ENCODE data around the gene KCNJ3.

The KCNJ3 gene

DNA sequence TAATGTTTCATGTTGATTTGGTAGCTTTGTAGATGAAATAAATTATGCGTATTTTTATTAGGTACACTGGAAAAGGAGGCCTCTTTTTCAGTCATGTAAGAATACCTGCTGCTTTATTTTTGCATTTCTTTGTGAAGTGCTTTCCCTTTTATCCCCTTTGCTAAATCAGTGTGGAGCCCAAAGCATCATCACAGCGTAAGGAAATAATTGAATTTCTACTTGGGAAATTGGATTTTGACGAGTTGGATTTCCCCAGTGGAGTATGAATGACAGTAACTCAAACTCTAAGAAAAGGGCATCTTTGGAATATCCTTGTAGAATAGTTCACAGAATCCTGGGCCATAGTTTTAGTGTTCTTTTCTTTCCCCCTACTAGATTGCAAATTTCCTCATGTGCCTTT is 97.2 kb downstream of the KCNJ3 start:
- no peak for DNase-seq (ENCODE audit: extremely low read depth, low read depth)
- TF ChIP-seq, protein P1, sequence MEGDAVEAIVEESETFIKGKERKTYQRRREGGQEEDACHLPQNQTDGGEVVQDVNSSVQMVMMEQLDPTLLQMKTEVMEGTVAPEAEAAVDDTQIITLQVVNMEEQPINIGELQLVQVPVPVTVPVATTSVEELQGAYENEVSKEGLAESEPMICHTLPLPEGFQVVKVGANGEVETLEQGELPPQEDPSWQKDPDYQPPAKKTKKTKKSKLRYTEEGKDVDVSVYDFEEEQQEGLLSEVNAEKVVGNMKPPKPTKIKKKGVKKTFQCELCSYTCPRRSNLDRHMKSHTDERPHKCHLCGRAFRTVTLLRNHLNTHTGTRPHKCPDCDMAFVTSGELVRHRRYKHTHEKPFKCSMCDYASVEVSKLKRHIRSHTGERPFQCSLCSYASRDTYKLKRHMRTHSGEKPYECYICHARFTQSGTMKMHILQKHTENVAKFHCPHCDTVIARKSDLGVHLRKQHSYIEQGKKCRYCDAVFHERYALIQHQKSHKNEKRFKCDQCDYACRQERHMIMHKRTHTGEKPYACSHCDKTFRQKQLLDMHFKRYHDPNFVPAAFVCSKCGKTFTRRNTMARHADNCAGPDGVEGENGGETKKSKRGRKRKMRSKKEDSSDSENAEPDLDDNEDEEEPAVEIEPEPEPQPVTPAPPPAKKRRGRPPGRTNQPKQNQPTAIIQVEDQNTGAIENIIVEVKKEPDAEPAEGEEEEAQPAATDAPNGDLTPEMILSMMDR (IDR thresholded peaks at IDR 0.05; ENCODE audit: low read depth, low read length): no peak

DNA sequence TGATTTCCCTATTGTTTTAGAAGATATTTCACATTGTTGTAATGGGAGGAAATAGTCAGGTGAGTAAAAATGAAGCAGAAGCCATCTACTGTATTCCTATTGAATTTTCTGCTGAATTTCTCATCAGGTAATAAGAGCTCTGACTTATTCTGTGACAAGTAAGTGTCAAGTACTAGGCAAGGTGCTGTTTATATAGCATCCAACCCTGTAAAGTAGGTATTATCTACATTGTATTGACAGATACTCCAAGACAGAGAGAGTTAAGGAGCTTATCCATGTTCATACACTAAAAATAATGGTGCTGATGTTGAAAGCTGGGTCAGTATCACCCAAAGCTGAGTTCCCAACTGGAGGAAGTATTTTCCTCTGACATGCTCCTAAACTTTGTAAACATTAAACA is 106.0 kb downstream of the KCNJ3 start:
- no peak for DNase-seq (ENCODE audit: extremely low read depth, low read depth)
- TF ChIP-seq, protein P1 (IDR thresholded peaks at IDR 0.05; ENCODE audit: low read depth, low read length): no peak

DNA sequence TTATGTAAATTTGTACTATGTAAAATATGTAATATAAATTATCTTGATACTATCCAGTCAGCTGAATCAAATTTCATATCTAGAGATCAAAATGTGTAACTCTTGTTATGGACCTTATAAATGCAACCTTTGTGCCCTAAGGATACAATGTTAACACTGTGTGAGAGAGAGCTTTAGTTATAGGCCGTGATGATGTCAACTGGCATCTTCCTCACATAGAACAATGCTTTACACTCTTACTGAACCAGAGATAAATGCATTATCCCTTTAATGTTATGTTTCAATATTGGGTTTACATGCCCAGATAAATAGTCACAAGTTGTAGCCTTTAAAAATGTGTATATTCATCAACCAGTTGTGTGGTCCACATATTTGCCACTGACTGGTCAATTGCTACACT is 115.1 kb downstream of the KCNJ3 start:
- DNase-seq (ENCODE audit: extremely low read depth, low read depth): no peak
- TF ChIP-seq, protein P1 (IDR thresholded peaks at IDR 0.05; ENCODE audit: low read depth, low read length): no peak

DNA sequence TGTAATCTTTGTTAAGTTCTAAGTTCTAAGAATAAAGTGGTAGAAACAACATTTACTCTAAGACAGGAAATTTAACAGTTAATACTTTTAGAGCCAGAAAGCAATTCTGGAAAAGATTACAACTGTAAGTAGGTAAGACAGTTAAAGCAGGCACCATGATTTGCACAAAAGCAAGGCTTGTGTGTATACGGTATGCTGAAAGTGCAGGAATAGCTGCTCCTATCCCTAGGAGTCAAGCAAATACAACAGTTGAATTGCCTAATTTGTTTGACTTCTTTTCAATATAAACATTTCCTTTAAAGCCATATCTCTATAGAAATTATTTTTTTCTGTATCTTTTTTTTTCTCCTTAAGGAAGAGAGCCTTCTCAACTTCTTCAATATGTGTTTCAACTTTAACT is 116.4 kb downstream of the KCNJ3 start:
- TF ChIP-seq, protein P1 (IDR thresholded peaks at IDR 0.05; ENCODE audit: low read depth, low read length): no peak
- no peak for DNase-seq (ENCODE audit: extremely low read depth, low read depth)

DNA sequence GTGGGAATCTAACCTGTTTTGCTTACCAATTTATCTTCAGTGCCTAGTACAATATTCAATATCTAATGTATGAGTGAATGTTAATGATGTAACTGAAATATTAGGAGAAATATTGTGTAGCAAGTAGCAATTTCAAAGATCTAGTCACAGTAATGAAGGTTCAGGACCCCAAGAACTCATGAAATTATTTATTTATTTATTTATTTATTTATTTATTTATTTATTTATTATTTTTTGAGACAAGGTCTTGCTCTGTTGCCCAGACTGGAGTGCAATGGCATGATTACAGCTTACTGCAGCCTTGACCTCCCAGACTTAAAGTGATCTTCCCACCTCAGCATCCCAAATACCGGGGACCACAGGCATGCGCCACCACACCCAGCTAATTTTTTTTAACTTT is 126.9 kb downstream of the KCNJ3 start:
- TF ChIP-seq, protein P1 (IDR thresholded peaks at IDR 0.05; ENCODE audit: low read depth, low read length): no peak
- no peak for DNase-seq (ENCODE audit: extremely low read depth, low read depth)

DNA sequence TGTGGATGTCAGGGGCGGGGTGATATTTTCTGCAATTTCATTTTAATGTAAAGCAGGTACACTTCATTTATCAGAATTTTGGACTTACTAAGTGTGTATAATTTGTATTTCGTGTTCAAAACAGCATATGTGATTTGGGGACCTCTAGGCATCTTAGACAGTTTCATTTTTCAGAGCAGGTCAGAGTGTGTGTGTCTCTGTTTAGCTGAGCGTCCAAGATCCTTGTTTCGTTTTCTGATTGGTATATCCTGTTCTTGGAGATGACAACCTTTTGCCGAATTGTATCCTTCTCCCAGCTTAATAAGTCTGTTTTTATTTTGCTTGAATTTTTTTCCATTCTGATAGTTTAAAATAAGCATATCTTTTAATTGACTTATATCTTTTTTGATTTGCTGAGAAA is 128.3 kb downstream of the KCNJ3 start:
- TF ChIP-seq, protein P1 (IDR thresholded peaks at IDR 0.05; ENCODE audit: low read depth, low read length): no peak
- DNase-seq (ENCODE audit: extremely low read depth, low read depth): no peak

DNA sequence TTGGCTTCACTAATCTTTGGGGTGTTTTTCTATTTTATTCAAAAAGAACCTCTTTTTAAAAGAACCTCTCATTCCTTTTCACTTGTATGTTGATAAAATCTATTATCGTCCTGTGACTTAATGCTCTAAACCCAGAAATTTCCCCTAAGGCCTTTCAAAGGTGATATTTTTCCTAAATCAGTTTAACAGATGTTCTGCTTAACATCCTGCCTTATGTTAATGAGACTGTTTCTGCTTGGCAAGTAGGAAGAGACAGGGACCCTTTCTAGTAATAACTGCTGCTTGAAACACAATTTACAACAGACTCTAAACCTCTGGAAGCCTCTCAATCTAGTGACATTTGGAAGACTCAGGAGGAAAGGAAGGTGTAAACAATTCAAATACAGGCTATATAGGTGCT is 128.8 kb downstream of the KCNJ3 start:
- TF ChIP-seq, protein P1 (IDR thresholded peaks at IDR 0.05; ENCODE audit: low read depth, low read length): no peak
- no peak for DNase-seq (ENCODE audit: extremely low read depth, low read depth)

Data from AG09319 (cell line).